ENCODE data around the gene STK11IP.

DNA sequence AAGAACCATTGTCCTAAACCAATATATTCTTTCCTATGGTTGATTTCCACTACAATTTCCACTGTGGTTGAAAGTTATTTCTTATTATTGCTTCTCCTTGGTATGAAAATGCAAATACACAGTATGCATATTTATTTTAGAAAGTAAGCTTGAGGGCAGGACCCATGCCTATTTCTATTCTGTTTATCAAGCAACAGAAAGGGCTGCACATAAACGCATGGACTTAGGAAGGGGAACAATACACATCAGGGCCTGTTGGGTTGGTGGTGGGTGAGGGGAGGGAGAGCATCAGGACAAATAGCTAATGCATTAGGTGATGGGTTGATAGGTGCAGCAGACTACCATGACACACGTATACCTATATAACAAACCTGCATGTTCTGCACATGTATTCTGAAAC is 50.5 kb downstream of the STK11IP start:
- TF ChIP-seq SP1 (IDR thresholded peaks at IDR 0.05; ENCODE audit: low read depth, low read length) (no peak), POLR2A (IDR thresholded peaks at IDR 0.05; ENCODE audit: low read depth, low read length) (no peak), EGR1 (IDR thresholded peaks at IDR 0.05; ENCODE audit: borderline replicate concordance in 1 of 2, low read depth in 2 of 2, low read length in 2 of 2) (no peak), CEBPB (IDR thresholded peaks at IDR 0.05; ENCODE audit: borderline replicate concordance in 1 of 2, low read depth in 2 of 2, low read length in 2 of 2) (no peak), CHD2 (IDR thresholded peaks at IDR 0.05; ENCODE audit: borderline replicate concordance, low read depth, low read length) (no peak), SPI1 (IDR thresholded peaks at IDR 0.05; ENCODE audit: borderline replicate concordance, insufficient read depth, low read depth, low read length) (no peak), SREBF2 (IDR thresholded peaks at IDR 0.05; ENCODE audit: low read length) (no peak)
- TF ChIP-seq, protein P1, sequence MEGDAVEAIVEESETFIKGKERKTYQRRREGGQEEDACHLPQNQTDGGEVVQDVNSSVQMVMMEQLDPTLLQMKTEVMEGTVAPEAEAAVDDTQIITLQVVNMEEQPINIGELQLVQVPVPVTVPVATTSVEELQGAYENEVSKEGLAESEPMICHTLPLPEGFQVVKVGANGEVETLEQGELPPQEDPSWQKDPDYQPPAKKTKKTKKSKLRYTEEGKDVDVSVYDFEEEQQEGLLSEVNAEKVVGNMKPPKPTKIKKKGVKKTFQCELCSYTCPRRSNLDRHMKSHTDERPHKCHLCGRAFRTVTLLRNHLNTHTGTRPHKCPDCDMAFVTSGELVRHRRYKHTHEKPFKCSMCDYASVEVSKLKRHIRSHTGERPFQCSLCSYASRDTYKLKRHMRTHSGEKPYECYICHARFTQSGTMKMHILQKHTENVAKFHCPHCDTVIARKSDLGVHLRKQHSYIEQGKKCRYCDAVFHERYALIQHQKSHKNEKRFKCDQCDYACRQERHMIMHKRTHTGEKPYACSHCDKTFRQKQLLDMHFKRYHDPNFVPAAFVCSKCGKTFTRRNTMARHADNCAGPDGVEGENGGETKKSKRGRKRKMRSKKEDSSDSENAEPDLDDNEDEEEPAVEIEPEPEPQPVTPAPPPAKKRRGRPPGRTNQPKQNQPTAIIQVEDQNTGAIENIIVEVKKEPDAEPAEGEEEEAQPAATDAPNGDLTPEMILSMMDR (IDR thresholded peaks at IDR 0.05 in 2 of 3, conservative IDR thresholded peaks at IDR 0.05 in 1 of 3; ENCODE audit: control insufficient read depth in 2 of 3, extremely low read depth in 1 of 3, insufficient read depth in 1 of 3, low read depth in 3 of 3, low read length in 3 of 3): no peak
